ENCODE results near the gene LMAN2L. TPM values are rescaled to one million over a fixed set of nuclear protein-coding genes. Genes with fewer than 3 reads are reported as not detected.

Gene LMAN2L
- total RNA-seq, 3 donors from 2014 or later, result 21.9 to 39.8 (median 24.3) TPM

DNA sequence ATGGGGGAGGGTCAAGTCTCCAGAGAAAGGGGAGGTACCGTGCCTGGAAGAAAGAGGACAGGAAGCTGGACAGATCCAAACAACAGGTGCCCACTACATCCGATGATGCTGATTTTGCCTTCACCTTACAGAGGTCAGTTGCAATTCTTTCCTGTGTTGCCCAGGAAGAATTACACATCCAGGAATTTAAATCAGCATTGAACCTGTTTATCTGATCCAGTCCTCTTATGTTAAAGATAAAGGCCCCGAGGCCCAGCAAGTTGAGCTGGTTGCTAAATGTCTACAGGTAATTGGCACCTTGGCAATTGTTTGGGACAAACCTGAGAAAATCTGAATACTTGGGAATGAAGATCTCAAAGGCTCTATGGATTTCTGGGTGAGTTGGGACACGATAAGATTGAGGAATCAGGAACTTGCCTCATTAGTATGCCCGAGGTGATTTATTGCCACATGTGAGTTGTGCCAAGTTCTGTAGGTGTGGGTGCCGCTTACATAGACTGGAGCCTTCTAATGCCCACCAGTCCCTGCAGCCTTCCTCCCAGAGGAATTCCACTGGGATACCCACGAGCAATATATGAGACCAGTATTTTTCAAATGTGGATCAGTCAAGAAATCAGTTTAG lies 13.9 kb upstream of the LMAN2L start:
- no peaks in the 10 kb centered on the region for H3K27me3 ChIP-seq
- no peak overlapping the region for H3K27ac ChIP-seq
- no peak for TF ChIP-seq POLR2A (IDR thresholded peaks at IDR 0.05)
- TF ChIP-seq, protein P1, sequence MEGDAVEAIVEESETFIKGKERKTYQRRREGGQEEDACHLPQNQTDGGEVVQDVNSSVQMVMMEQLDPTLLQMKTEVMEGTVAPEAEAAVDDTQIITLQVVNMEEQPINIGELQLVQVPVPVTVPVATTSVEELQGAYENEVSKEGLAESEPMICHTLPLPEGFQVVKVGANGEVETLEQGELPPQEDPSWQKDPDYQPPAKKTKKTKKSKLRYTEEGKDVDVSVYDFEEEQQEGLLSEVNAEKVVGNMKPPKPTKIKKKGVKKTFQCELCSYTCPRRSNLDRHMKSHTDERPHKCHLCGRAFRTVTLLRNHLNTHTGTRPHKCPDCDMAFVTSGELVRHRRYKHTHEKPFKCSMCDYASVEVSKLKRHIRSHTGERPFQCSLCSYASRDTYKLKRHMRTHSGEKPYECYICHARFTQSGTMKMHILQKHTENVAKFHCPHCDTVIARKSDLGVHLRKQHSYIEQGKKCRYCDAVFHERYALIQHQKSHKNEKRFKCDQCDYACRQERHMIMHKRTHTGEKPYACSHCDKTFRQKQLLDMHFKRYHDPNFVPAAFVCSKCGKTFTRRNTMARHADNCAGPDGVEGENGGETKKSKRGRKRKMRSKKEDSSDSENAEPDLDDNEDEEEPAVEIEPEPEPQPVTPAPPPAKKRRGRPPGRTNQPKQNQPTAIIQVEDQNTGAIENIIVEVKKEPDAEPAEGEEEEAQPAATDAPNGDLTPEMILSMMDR (IDR thresholded peaks at IDR 0.05), result no peak
- no peak for TF ChIP-seq POLR2AphosphoS5 (IDR thresholded peaks at IDR 0.05)
- no peaks in the 10 kb centered on the region for H3K4me1 ChIP-seq
- no peaks in the 10 kb centered on the region for H3K9me3 ChIP-seq
- intact Hi-C loops (cut with DNase I; ENCODE audit: low total_unique reads), result no loop called here
- DNase-seq (ENCODE audit: low spot score in 2 of 2), result no peak
- H3K36me3 ChIP-seq, result no peaks in the 10 kb centered on the region
- H3K4me3 ChIP-seq, result no peak overlapping the region

DNA sequence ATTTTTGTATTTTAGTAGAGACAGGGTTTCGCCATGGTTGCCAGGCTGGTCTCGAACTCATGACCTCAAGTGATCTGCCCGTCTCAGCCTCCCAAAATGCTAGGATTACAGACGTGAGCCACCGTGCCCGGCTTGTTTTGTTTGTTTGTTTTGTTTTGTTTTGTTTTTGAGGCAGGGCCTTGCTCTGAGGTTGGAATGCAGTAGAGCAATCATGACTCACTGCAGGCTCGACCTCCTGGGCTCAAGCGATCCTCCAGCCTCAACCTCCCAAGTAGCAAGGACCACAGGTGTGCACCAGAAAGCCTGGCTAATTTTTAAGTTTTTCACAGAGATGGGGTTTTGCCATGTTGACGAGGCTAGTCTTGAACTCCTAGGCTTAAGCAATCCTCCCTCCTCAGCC lies 11.9 kb upstream of the LMAN2L start:
- intact Hi-C loops (cut with DNase I; ENCODE audit: low total_unique reads), result no loop called here

DNA sequence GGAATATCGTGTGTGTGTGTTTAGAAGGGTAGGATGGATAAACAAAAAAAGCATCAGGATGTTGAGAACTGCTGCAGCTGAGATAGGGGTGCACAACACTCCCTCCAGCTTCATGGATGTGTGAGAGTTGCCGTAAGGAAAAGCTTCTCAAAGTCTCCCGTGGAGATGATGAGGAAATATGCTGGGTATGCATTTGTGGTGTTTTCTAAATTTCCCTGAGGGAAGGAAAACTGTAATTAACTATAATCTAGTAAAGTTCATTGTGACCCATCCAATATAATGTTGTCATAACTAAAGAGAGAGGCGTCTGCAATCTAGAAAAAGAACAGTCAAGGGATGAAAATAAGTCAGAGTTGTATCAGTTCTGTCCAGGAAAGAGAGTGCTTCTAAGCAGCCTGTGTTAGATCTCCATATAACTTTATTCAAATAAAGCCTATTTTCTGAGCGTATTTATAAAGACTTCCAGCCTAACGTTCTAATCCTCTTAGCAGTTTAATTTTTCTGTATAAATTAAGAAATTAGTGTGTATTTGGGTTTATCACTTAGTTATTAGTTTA lies 7.3 kb upstream of the LMAN2L start:
- intact Hi-C loops (cut with DNase I; ENCODE audit: low total_unique reads), result no loop called here
- H3K27ac ChIP-seq, result peak overlapping the region in 1 of 2 donors; percentile 4

More for the DNA sequence above, 11.9 kb upstream of the LMAN2L start:
- TF ChIP-seq POLR2AphosphoS5 (IDR thresholded peaks at IDR 0.05), result no peak
- TF ChIP-seq, protein P1 (IDR thresholded peaks at IDR 0.05), result no peak
- TF ChIP-seq POLR2A (IDR thresholded peaks at IDR 0.05), result no peak
- Histone ChIP-seq H3K4me1 (no peaks in the 10 kb centered on the region), H3K36me3 (no peaks in the 10 kb centered on the region), H3K27me3 (no peaks in the 10 kb centered on the region), H3K9me3 (no peaks in the 10 kb centered on the region), H3K27ac (no peak overlapping the region), H3K4me3 (no peak overlapping the region)
- no peak for DNase-seq (ENCODE audit: low spot score in 2 of 2)

DNA sequence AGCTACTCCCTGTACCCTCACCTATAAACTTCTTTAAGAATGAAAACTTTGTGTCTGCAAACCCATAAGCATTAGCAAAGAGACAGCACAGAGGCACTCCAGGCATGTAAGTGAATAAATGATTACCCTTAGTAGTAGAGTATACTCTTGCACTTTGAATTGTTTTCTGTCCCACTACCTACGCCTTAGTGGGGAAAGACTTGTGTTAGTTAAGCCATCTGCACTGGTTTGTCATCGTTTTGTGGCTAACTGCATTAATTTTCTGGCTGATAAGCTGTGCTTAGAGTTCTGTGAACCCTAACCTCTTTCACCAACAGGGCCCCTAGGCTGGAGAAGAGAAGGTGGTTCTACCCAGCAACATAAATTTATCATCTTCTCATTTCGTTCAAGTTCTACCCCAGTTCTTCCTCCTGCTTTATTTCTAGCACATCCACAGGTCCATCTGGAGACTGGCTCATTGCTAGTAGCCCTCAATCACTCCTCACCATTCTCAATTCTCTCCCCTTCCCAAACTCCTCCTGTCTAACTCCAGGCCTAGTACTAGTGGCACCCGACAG lies 710 bp downstream of the LMAN2L start:
- Histone ChIP-seq H3K27ac (peak overlapping the region; percentile 85 to 88), H3K9me3 (no peaks in the 10 kb centered on the region), H3K4me3 (peak overlapping the region; percentile 84 to 91 (median 87)), H3K36me3 (no peaks in the 10 kb centered on the region), H3K4me1 (peaks cover 4 to 16% of the 10 kb centered on the region in 2 donors), H3K27me3 (no peaks in the 10 kb centered on the region)
- no peak for DNase-seq (ENCODE audit: low spot score in 2 of 2)
- intact Hi-C loops (cut with DNase I; ENCODE audit: low total_unique reads), result no loop called here
- TF ChIP-seq POLR2A (IDR thresholded peaks at IDR 0.05) (no peak), POLR2AphosphoS5 (IDR thresholded peaks at IDR 0.05) (no peak)
- TF ChIP-seq, protein P1 (IDR thresholded peaks at IDR 0.05), result no peak

More for the DNA sequence above, 7.3 kb upstream of the LMAN2L start:
- no peak for DNase-seq (ENCODE audit: low spot score in 2 of 2)
- no peak for TF ChIP-seq POLR2A (IDR thresholded peaks at IDR 0.05)
- TF ChIP-seq, protein P1 (IDR thresholded peaks at IDR 0.05), result no peak
- no peak for TF ChIP-seq POLR2AphosphoS5 (IDR thresholded peaks at IDR 0.05)
- H3K4me1 ChIP-seq, result no peaks in the 10 kb centered on the region
- no peak overlapping the region for H3K4me3 ChIP-seq
- no peaks in the 10 kb centered on the region for H3K27me3 ChIP-seq
- H3K36me3 ChIP-seq, result no peaks in the 10 kb centered on the region
- no peaks in the 10 kb centered on the region for H3K9me3 ChIP-seq

DNA sequence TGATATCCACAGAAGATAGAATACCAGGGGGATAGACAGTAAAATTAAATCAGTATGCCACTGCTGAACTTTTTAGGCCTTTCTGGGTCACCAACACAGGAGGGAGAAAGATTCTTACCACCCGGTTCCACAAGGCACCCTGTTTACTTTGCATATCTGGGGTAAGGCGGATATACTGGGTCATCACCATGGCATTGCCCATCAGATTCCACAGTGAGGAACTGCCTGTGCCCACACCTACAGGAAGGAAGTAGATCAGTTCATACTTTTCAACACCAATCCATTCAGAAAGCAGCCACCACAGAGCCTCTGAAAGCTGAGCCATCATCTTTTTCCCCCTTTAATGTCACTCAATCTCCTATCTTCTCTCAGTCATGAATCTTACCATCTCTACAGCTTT lies 2.0 kb downstream of the LMAN2L start:
- Histone ChIP-seq H3K9me3 (no peaks in the 10 kb centered on the region), H3K4me1 (peaks cover 4 to 16% of the 10 kb centered on the region in 2 donors), H3K27me3 (no peaks in the 10 kb centered on the region), H3K36me3 (no peaks in the 10 kb centered on the region), H3K27ac (peak overlapping the region in 1 of 2 donors; percentile 45), H3K4me3 (no peak overlapping the region)
- TF ChIP-seq, protein P1 (IDR thresholded peaks at IDR 0.05), result no peak
- TF ChIP-seq POLR2A (IDR thresholded peaks at IDR 0.05), result no peak
- TF ChIP-seq POLR2AphosphoS5 (IDR thresholded peaks at IDR 0.05), result no peak
- DNase-seq (ENCODE audit: low spot score in 2 of 2), result no peak
- intact Hi-C loops (cut with DNase I; ENCODE audit: low total_unique reads), result no loop called here
